Neural cell (in vitro differentiated cells): Measurements from ENCODE around the gene PCCA. TPM values are rescaled to one million over a fixed set of nuclear protein-coding genes. Genes with fewer than 3 reads are reported as not detected.

Source experiments
- H2AFZ ChIP-seq: fragments of 200-600, 300-800 bp; sonication (generic), shearing (Covaris generic); 2 replicates; pipeline ENCODE4 v1.6.0; 2014; ENCODE audit warnings: low read depth, mild to moderate bottlenecking, antibody characterized with exemption, low read length, moderate library complexity
- H3F3A ChIP-seq: fragments of 200-600 bp; shearing (Covaris generic); 2 replicates; pipeline ENCODE4 v1.6.1; 2016; ENCODE audit warnings: mild to moderate bottlenecking, moderate library complexity, mixed read lengths, antibody characterized with exemption, low read length; ENCODE audit not compliant: insufficient read depth, poor library complexity, severe bottlenecking
- H3K27ac ChIP-seq: fragments of 200-600, 300-800 bp; sonication (generic), shearing (Covaris generic); 2 replicates; pipeline ENCODE4 v1.5.1; 2014; ENCODE audit warnings: mild to moderate bottlenecking, low read length, moderate library complexity
- H3K27me3 ChIP-seq: fragments of 300-800, 200-600 bp; sonication (generic), shearing (Covaris generic); 2 replicates; pipeline ENCODE4 v1.6.0; 2014; ENCODE audit warnings: mild to moderate bottlenecking, low read depth, low read length, moderate library complexity; ENCODE audit not compliant: insufficient read depth
- H3K36me3 ChIP-seq: fragments of 300-800, 200-600 bp; sonication (generic), shearing (Covaris generic); 2 replicates; pipeline ENCODE4 v1.5.1; 2014; ENCODE audit warnings: mild to moderate bottlenecking, antibody characterized with exemption, low read length, moderate library complexity; ENCODE audit not compliant: insufficient read depth
- H3K4me2 ChIP-seq: fragments of 300-800, 200-600 bp; sonication (generic), shearing (Covaris generic); 2 replicates; pipeline ENCODE4 v1.6.0; 2014; ENCODE audit warnings: mild to moderate bottlenecking, low read length
- H3K4me3 ChIP-seq: fragments of 300-800, 200-600 bp; sonication (generic), shearing (Covaris generic); 2 replicates; pipeline ENCODE4 v1.5.1; 2014; ENCODE audit warnings: mild to moderate bottlenecking, low read length, moderate library complexity
- H3K79me2 ChIP-seq: fragments of 200-600 bp; shearing (Covaris generic); replicated peaks from 2 replicates; pipeline ENCODE4 v1.6.0; 2014; ENCODE audit warnings: mild to moderate bottlenecking, low read length, moderate library complexity; ENCODE audit not compliant: insufficient read depth
- H3K9ac ChIP-seq: fragments of 300-800, 200-600 bp; sonication (generic), shearing (Covaris generic); 2 replicates; pipeline ENCODE4 v1.6.1; 2016; ENCODE audit warnings: mild to moderate bottlenecking, low read length, mixed read lengths
- H3K9me2 ChIP-seq: fragments of 200-600 bp; shearing (Covaris generic); 2 replicates; pipeline ENCODE4 v1.6.1; 2016; ENCODE audit warnings: mild to moderate bottlenecking, low read length, mixed read lengths; ENCODE audit not compliant: insufficient read depth
- H3K9me3 ChIP-seq: fragments of 200-600, 300-800 bp; sonication (generic), shearing (Covaris generic); 2 replicates; pipeline ENCODE4 v1.6.1; 2016; ENCODE audit warnings: mild to moderate bottlenecking, mixed run types, low read length, moderate library complexity, mixed read lengths
- H4K20me1 ChIP-seq: fragments of 200-600 bp; shearing (Covaris generic); 2 replicates; pipeline ENCODE4 v1.6.1; 2016; ENCODE audit warnings: mild to moderate bottlenecking, mixed run types; ENCODE audit not compliant: insufficient read depth
- EP300 ChIP-seq: fragments of 450-650 bp; conservative IDR thresholded peaks from 2 replicates; pipeline ENCODE4 v1.6.1; 2014; ENCODE audit warnings: antibody characterized with exemption, mild to moderate bottlenecking, moderate library complexity; ENCODE audit not compliant: poor library complexity, severe bottlenecking
- EZH2 ChIP-seq: fragments of 200-600, 300-800 bp; shearing (Covaris generic), sonication (generic); IDR thresholded peaks from 2 replicates; pipeline ENCODE4 v1.6.1; 2014; ENCODE audit warnings: antibody characterized with exemption, low read length, borderline replicate concordance, mild to moderate bottlenecking; ENCODE audit not compliant: insufficient read depth, poor library complexity, severe bottlenecking
- MXI1 ChIP-seq: fragments of 450-650 bp; conservative IDR thresholded peaks from 2 replicates; pipeline ENCODE4 v1.6.1; 2014; ENCODE audit warnings: antibody characterized with exemption, mild to moderate bottlenecking; ENCODE audit not compliant: poor library complexity, severe bottlenecking
- POLR2AphosphoS5 ChIP-seq: IDR thresholded peaks from 2 replicates; pipeline ENCODE4 v1.6.1; 2012
- RAD21 ChIP-seq: fragments of 450-650 bp; conservative IDR thresholded peaks from 2 replicates; pipeline ENCODE4 v1.6.1; 2014; ENCODE audit warnings: antibody characterized with exemption, mild to moderate bottlenecking, moderate library complexity
- SMC3 ChIP-seq: fragments of 450-650 bp; conservative IDR thresholded peaks from 2 replicates; pipeline ENCODE4 v1.6.1; 2014; ENCODE audit warnings: antibody characterized with exemption, mild to moderate bottlenecking, moderate library complexity; ENCODE audit not compliant: poor library complexity
- TAF1 ChIP-seq: IDR thresholded peaks from 2 replicates; pipeline ENCODE4 v1.6.1; 2012; ENCODE audit warnings: low read depth
- polyA plus RNA-seq: library from polyadenylated mRNA; depleted of rRNA; stranded (reverse); fragments of >200 nt; gene quantifications from 2 replicates; pipeline ENCODE4 v1.2.3, GENCODE V29; 2014
- TF ChIP-seq, protein P1 (sequence below): fragments of 450-650 bp; IDR thresholded peaks from 2 replicates; pipeline ENCODE4 v1.5.1; 2014; ENCODE audit warnings: antibody characterized with exemption, mild to moderate bottlenecking, moderate library complexity; ENCODE audit not compliant: poor library complexity, severe bottlenecking
- TF ChIP-seq, protein P2 (sequence below): IDR thresholded peaks from 2 replicates; pipeline ENCODE4 v1.6.1; 2012; ENCODE audit warnings: borderline replicate concordance

Gene PCCA
- polyA plus RNA-seq, 1 donor from 2014 or later, result 17.0 TPM

DNA sequence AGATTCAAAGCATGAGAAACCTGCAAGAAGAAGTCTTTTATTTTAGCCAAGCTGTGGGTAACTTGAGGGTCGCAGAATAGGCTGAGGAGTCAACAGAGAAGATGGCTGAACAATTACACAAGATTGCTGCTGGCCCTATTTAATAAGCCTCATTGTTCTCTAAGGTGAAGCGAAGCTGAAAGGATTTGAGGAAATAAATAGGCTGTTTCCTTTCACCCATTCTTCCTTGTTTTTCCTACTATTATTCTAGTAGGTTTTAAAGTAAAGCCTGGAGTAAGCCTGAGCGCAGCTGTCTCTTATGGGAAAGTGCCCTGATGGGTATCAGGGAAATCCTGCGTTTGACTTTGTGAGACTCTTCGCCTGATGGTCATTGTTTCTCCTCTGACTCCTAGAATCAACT, 25.0 kb upstream of the PCCA start:
- no peak overlapping the region for H2AFZ ChIP-seq
- no peaks in the 10 kb centered on the region for H3K36me3 ChIP-seq
- H4K20me1 ChIP-seq, result no peaks in the 10 kb centered on the region
- H3K27me3 ChIP-seq, result no peaks in the 10 kb centered on the region
- TF ChIP-seq, protein P1, sequence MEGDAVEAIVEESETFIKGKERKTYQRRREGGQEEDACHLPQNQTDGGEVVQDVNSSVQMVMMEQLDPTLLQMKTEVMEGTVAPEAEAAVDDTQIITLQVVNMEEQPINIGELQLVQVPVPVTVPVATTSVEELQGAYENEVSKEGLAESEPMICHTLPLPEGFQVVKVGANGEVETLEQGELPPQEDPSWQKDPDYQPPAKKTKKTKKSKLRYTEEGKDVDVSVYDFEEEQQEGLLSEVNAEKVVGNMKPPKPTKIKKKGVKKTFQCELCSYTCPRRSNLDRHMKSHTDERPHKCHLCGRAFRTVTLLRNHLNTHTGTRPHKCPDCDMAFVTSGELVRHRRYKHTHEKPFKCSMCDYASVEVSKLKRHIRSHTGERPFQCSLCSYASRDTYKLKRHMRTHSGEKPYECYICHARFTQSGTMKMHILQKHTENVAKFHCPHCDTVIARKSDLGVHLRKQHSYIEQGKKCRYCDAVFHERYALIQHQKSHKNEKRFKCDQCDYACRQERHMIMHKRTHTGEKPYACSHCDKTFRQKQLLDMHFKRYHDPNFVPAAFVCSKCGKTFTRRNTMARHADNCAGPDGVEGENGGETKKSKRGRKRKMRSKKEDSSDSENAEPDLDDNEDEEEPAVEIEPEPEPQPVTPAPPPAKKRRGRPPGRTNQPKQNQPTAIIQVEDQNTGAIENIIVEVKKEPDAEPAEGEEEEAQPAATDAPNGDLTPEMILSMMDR, result no peak
- no peak for TF ChIP-seq MXI1
- TF ChIP-seq SMC3, result no peak
- TF ChIP-seq EZH2, result no peak
- TF ChIP-seq TAF1, result no peak
- TF ChIP-seq EP300, result no peak
- TF ChIP-seq RAD21, result no peak
- TF ChIP-seq, protein P2, sequence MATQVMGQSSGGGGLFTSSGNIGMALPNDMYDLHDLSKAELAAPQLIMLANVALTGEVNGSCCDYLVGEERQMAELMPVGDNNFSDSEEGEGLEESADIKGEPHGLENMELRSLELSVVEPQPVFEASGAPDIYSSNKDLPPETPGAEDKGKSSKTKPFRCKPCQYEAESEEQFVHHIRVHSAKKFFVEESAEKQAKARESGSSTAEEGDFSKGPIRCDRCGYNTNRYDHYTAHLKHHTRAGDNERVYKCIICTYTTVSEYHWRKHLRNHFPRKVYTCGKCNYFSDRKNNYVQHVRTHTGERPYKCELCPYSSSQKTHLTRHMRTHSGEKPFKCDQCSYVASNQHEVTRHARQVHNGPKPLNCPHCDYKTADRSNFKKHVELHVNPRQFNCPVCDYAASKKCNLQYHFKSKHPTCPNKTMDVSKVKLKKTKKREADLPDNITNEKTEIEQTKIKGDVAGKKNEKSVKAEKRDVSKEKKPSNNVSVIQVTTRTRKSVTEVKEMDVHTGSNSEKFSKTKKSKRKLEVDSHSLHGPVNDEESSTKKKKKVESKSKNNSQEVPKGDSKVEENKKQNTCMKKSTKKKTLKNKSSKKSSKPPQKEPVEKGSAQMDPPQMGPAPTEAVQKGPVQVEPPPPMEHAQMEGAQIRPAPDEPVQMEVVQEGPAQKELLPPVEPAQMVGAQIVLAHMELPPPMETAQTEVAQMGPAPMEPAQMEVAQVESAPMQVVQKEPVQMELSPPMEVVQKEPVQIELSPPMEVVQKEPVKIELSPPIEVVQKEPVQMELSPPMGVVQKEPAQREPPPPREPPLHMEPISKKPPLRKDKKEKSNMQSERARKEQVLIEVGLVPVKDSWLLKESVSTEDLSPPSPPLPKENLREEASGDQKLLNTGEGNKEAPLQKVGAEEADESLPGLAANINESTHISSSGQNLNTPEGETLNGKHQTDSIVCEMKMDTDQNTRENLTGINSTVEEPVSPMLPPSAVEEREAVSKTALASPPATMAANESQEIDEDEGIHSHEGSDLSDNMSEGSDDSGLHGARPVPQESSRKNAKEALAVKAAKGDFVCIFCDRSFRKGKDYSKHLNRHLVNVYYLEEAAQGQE, result no peak
- TF ChIP-seq POLR2AphosphoS5, result no peak
- H3K9me2 ChIP-seq, result no peaks in the 10 kb centered on the region
- H3K9me3 ChIP-seq, result no peaks in the 10 kb centered on the region
- H3K4me3 ChIP-seq, result no peak overlapping the region
- no peak overlapping the region for H3K27ac ChIP-seq
- H3K9ac ChIP-seq, result no peak overlapping the region
- H3F3A ChIP-seq, result no peaks in the 10 kb centered on the region
- H3K4me2 ChIP-seq, result no peak overlapping the region
- no peaks in the 10 kb centered on the region for H3K79me2 ChIP-seq

DNA sequence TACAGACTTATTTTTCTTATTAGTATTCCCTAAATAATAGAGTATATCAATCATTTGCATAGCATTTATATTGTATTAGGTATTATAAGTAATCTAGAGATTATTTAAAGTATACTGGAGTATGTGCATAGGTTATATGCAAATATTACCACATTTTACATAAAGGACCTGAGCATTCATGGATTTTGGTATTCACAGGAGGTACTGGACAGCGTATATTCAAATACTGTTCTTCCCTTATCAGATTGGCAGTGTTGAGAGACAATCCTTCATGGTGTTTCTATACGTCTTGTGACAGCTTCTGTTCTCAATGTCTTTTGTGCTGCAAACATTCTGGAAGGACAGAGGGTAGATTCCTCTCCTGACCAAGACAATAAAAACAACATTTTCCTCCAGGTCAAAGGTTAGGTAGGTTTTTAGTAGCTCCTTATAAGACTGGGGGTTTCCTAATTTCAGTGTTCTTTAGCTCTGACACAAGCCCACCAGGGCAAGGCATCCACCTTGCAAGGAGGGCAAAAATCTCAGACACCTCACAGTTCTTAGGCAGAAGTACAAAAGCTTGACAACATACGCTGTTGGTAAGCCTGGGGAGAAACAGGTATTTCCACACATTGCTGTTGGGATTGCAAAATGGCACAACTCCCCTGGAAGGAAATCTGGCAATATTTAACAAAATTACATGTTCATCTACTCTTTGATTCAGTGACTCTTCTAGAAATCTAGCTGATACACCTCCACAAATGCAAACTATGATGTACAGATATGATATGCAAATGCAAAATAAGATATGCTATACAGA, 20.6 kb upstream of the PCCA start:
- Histone ChIP-seq H3F3A (no peaks in the 10 kb centered on the region), H3K27me3 (no peaks in the 10 kb centered on the region), H3K27ac (no peak overlapping the region), H3K9ac (no peak overlapping the region), H4K20me1 (no peaks in the 10 kb centered on the region), H3K9me3 (no peaks in the 10 kb centered on the region), H3K4me2 (no peak overlapping the region), H3K4me3 (no peak overlapping the region), H3K79me2 (no peaks in the 10 kb centered on the region), H2AFZ (no peak overlapping the region), H3K9me2 (no peaks in the 10 kb centered on the region), H3K36me3 (no peaks in the 10 kb centered on the region)
- TF ChIP-seq, protein P1, result no peak
- TF ChIP-seq EP300 (no peak), POLR2AphosphoS5 (no peak), MXI1 (no peak)
